ENCODE results near the gene ABCD4.

- no peak for TF ChIP-seq POLR2A (IDR thresholded peaks at IDR 0.05)
- no peak for TF ChIP-seq CTCF (IDR thresholded peaks at IDR 0.05)
Measured at GRCh38 chr14:74281069-74281468, 21.7 kb downstream of the ABCD4 start.

Measured in esophagus squamous epithelium (tissue), 4 donors.